Amygdala (tissue), 56 donors: ENCODE results near the gene PHTF2.
"Not testable (repeated sequence)": the region's sequence is repeated elsewhere in the genome, so short reads cannot be mapped to it uniquely, and the experiment has no call there.

Source experiments
- DNase-seq, 56 donors: peaks; one replicate each; lab custom pipeline; 2025; lab: John Stamatoyannopoulos, UW

Gene PHTF2

GRCh38 chr7:77826300-77826699 is 27.7 kb downstream of the PHTF2 start:
- DNase-seq, result no peak

DNA sequence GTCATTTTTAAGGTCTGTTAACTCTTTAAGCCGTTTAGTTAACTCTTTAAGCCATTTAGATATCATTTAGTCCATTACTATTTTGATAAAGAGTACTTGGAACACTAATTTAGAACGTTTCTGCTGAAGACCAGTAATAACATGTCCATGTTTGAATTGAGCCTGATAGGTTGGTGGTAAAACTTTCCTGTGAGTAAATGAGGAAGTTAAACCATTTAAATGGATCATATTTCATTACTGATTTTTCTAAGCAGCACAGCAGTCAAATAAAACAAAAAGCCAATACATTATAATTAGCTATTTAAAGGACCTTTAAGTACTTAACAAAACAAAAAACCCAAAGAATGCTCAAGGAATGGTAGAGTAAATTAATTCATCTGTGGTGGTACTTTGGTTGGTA is 29.4 kb downstream of the PHTF2 start:
- no peak for DNase-seq

- DNase-seq, result no peak
These were observed 32.2 kb downstream of the PHTF2 start for GRCh38 chr7:77830649-77831355.

GRCh38 chr7:77831481-77831880 is 32.9 kb downstream of the PHTF2 start:
- no peak for DNase-seq

DNA sequence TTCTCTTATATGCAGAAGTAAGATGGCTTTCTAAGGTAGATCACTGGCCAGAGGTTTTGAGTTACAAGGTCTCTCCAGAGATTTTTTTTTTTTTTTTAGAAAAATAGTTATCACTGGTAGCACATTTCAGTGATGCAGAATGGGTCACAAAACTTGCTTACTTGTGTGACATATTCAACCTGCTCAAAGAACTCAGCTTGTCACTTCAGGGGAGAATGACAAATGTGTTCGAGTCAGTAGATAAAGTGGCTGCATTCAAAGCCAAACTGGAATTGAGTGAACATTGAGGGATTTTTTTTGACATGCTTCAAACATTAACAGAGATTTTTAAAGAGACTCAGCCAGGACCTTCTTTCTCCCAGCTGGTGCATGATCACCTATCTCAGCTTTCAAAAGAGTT is 33.4 kb downstream of the PHTF2 start:
- no peak for DNase-seq

GRCh38 chr7:77833136-77833535 is 34.6 kb downstream of the PHTF2 start:
- DNase-seq, result no peak

- DNase-seq, result not testable (repeated sequence)
These were observed 37.9 kb downstream of the PHTF2 start for GRCh38 chr7:77836425-77836824.

DNA sequence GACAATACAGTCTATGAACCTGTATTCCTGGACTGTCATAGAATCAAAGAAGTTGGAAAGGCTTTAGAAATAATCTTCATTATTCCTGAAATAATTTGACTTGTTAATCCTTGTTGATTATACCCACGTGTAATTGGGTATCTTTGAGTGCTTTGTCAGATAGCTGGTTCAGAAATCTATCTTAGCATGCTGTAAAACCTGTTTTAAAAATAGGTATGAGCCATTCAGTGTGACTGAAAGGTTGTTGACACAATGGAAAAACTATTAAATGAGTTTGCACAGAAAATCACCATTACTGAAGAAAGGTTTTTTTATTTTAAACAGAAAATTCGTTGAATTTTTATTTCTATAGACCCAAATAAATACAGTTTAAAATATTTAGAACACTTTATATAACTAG is 38.7 kb downstream of the PHTF2 start:
- no peak for DNase-seq

DNA sequence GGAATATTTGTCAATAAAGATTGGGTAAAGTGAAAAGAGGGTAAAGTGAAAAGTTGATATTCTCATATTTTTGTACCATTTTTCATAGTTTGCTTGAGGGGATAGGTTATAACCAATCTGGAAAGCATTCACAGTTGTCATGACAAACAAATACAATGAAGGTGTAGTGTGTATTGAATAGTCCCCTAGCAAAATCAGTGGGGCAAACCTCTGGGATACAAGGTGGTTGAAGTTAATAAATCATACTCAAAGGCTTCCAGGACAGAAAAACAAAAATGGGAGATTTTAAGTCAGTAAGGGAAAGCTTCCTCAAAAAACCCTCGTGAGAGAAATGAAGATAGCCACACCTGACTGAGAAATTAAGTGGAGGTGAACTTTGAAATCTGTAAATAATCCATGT is 39.4 kb downstream of the PHTF2 start:
- DNase-seq, result no peak

- DNase-seq, result no peak
These were observed 40.4 kb downstream of the PHTF2 start for GRCh38 chr7:77838929-77839491.

DNA sequence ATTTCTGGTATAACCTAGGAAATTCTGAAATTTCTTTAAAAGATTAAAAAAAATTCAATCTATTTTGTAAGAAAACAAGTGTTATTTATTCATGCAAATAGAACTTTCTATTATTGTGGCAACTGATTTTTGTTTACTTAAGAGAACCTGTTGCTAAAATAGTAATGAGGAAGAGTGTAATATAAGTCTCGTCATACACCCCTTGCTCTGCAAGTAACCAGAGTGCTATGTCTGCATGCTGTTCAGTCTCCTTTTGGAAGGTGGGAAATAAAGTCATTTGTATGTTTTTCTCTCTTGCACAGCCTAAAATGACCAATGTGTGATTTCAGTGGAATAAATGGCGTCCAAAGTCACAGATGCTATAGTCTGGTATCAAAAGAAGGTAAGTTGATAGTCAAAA is 41.3 kb downstream of the PHTF2 start:
- DNase-seq, result no peak

- DNase-seq, result no peak
These were observed 44.6 kb downstream of the PHTF2 start for GRCh38 chr7:77843194-77843593.

DNA sequence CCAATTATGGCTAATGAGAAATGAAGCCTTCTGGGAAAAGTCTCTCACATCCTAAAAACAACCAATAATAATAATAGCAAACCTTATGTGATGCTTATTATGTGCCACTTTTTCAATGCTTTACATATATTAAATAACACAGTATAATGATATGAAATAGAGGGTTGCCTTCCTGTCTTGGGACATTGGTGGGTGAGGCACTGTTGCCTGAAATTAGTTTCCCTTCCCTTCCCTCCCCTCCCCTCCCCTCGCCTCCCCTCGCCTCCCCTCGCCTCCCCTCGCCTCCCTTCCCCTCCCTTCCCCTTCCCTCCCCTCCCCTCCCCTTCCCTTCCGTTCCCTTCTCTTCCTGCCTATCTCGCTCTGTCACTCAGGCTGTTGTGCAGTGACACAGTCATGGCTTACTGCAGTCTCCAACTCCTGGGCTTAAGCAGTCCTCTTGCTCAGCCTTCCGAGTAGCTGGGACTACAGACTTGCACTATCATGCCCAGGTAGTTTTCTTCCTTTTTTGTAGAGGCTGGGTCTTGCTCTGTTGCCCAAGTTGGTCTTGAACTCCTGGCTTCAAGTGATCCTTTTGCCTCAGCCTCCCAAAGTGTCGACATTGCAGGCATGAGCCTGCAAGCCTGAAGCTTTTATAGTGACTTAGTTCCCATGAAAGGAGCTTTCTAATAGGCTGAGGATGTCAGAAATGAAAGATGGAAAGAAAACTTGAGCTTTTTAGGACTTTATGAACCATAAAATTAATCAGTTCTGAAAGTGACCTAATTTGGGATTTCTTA is 47.9 kb downstream of the PHTF2 start:
- no peak for DNase-seq

DNA sequence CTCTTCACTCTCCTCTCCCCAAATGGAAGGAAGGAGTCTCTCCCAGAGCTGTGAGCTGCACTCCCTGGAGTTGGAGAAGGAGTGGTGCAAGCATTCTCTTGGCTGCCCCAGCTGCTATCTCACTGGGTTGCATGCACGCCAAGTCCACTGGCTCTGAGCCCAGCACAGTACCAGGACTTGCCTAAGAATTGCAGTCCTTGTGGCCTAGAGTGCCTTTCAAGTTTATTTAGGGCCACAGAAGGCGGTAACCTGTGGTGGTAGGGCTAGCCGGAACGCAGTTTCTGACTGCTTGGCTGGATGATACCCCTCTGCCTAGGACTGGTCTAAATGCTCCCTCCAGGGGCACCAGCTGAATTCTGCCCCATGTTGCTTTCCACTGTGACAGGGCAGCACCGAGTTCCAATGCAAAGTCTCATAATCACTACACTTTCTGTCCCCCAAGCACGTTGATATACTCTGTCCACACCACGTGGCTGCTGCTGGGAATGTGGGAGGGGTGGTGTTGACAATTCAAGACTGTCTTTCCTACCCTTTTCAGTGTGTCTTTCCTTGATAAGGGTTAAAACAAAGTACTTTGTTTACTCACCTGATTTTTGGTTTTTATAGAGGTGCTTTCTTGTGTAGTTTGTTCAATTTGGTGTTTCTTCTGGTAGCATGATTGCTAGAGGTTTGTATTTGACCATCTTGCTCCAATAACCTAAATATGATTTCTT is 57.0 kb downstream of the PHTF2 start:
- DNase-seq, result peak in 29 of 56 donors; percentile 1 to 51 (median 17)

GRCh38 chr7:77858278-77858677 is 59.7 kb downstream of the PHTF2 start:
- DNase-seq, result no peak

DNA sequence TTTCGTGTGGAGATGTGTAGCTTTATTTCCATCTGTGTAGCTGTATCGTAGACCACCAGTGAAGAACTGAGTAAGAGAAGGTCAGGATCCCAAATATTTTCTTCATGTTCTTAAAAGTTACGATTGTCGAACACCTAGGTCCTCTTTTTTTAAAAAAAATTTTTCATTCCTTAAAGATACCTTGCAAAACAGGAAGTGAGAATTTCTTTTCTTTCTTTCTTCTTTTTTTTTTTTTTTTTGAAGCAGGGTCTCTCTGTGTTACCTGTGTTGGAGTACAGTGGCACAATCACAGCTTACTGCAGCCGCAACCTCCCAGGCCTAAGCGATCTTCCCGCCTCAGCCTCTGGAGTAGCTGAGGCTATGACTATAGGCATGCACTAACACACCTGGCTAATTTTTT is 60.8 kb downstream of the PHTF2 start:
- DNase-seq, result no peak

DNA sequence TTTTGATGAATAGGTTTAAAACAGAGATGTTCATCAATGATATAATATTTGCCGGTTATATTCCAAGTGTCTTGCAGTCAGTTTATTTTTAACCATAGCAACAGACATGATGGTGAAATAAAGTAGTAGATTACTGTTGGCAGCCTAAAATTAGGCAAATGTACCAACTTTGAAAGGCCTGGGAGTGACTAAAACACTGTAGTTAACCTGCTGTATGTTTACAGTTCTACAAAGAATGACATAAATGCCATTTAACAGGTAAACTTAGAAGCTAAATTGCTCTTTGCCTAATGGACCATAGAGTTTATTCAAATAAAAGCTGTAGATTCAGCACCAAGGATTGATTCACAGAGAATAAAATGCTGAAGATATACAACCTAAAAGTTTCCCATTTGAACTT is 64.1 kb downstream of the PHTF2 start:
- DNase-seq, result no peak

GRCh38 chr7:77863860-77864259 is 65.3 kb downstream of the PHTF2 start:
- no peak for DNase-seq

DNA sequence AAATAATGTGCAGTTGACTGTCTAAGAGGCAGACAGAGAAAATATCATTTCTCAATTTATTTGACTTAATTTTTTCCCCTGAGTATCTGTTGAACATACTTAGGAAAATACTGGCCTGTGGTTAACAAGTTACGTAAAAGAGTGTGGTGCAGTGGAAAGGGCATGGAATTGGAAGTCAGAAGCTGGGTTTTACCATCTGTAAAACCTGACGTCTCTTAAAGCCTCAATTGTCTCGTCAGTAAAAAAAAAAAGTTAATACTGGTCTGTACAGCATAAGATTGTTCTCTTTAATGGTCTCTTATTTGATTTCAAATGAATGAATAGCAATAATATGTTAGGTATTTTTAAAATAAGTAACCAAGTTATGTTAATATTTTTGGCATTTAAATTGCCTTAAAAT is 67.8 kb downstream of the PHTF2 start:
- DNase-seq, result no peak

GRCh38 chr7:77866786-77867536 is 68.4 kb downstream of the PHTF2 start:
- DNase-seq, result no peak

- DNase-seq, result no peak
These were observed 68.9 kb downstream of the PHTF2 start for GRCh38 chr7:77867537-77867865.
